GM12874 (cell line): Measurements from ENCODE around the gene USP11.

Source experiments
- TF ChIP-seq, protein P1 (sequence below): IDR thresholded peaks from 2 replicates; pipeline ENCODE4 v1.5.1; 2011; ENCODE audit warnings: low read depth, mild to moderate bottlenecking, control low read depth, low read length, moderate library complexity; ENCODE audit not compliant: insufficient read depth

The USP11 gene

GRCh38 chrX:47198687-47199080 lies 34.1 kb upstream of the USP11 start:
- TF ChIP-seq, protein P1, sequence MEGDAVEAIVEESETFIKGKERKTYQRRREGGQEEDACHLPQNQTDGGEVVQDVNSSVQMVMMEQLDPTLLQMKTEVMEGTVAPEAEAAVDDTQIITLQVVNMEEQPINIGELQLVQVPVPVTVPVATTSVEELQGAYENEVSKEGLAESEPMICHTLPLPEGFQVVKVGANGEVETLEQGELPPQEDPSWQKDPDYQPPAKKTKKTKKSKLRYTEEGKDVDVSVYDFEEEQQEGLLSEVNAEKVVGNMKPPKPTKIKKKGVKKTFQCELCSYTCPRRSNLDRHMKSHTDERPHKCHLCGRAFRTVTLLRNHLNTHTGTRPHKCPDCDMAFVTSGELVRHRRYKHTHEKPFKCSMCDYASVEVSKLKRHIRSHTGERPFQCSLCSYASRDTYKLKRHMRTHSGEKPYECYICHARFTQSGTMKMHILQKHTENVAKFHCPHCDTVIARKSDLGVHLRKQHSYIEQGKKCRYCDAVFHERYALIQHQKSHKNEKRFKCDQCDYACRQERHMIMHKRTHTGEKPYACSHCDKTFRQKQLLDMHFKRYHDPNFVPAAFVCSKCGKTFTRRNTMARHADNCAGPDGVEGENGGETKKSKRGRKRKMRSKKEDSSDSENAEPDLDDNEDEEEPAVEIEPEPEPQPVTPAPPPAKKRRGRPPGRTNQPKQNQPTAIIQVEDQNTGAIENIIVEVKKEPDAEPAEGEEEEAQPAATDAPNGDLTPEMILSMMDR: no peak

- TF ChIP-seq, protein P1: no peak
Measured at GRCh38 chrX:47199286-47199685, 33.5 kb upstream of the USP11 start.

- TF ChIP-seq, protein P1: no peak
Measured at GRCh38 chrX:47200385-47201150, 32.2 kb upstream of the USP11 start.

- TF ChIP-seq, protein P1: no peak
Measured at GRCh38 chrX:47201345-47201944, 31.4 kb upstream of the USP11 start.

GRCh38 chrX:47202316-47202715 lies 30.5 kb upstream of the USP11 start:
- TF ChIP-seq, protein P1: no peak

- TF ChIP-seq, protein P1: no peak
Measured at GRCh38 chrX:47202877-47203276, 29.9 kb upstream of the USP11 start.

- TF ChIP-seq, protein P1: no peak
Measured at GRCh38 chrX:47204970-47205369, 27.8 kb upstream of the USP11 start.
